ENCODE data around the gene CCNJL. TPM values are rescaled to one million over a fixed set of nuclear protein-coding genes. Genes with fewer than 3 reads are reported as not detected.
"Not testable (repeated sequence)": the region's sequence is repeated elsewhere in the genome, so short reads cannot be mapped to it uniquely, and the experiment has no call there.

The CCNJL gene
- total RNA-seq, 8 experiments from 2014 or later: 0.10 to 10.0 (median 1.4) TPM

DNA sequence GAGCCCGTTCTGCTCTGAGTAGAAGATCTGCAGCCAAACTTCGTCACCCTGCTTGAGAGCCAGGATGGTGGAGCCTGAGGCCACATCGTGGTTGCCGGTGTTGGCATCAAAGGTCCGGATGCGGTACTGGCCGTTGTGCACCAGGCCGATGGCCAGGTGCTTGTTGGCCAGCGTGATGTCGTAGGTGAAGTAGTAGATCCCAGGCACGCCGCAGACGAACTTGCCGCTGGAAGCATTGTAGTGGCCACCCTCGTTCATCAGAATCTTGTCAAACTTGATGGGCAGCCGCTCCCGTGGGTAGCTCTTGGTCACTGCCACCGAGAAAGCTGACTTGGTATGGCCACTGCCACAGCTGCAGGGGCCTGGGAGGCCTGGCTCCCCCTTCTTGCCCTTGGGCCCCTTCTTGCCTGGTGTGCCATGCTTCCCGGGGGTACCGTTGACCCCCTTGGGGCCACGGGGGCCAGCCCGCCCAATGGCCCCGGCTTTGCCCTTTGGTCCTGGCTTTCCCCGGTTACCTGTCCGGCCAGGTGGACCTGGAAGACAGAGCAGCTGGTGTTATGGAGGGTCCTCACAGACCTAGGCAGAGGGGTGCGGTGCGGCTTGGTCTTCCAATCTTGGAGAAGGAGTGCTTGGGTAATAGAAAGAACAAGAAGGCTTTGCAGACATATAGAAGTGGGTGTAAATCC, 37.0 kb upstream of the CCNJL start:
- 82 to 100% (median 93%) methylated on average over 3 to 14 of the region's 27 CpGs; no CpG with 5 or more reads in 4 of the 10 experiments for WGBS, 10 experiments
- Histone ChIP-seq H3K4me3 (no peak overlapping the region), H3K27ac (no peak overlapping the region), H3K4me1 (replicated peaks in 1 of 2) (peaks cover 3 to 5% of the 10 kb centered on the region in 2 donors)
- ATAC-seq (replicated peaks in 6 of 8): no peak
- in situ Hi-C loops (cut with MboI; ENCODE audit: low pct_unique_long_range_greater_than_20kb in 2 of 9, low sequenced_read_pairs in 9 of 9, unreplicated experiment in 9 of 9): loop anchor here in 8 of 9 experiments (10.0 to 25.0 kb wide), 6 partner anchors 137 to 337 kb away; partner anchors contain the start of gene TTC1 (in 3 of the 8)

DNA sequence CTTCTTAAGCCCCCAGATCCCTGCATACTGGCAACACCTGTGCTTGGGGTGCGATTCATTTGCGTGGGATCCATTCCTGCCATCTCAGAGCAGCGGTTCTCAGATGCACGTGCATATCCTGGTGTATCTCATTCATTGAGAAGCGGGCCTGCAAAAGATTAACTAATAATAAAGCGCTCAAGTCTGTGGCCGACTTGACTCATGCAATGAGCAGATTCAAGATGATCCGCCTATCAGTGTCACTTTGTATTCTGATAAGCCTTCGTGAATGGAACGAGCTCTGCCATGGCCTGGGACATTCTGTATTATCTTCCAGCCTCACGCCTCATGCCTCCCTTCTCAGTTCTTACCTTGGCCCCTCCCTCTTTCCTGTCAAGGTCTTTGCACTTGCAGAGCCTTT, 35.7 kb upstream of the CCNJL start:
- in situ Hi-C loops (cut with MboI; ENCODE audit: low pct_unique_long_range_greater_than_20kb in 2 of 9, low sequenced_read_pairs in 9 of 9, unreplicated experiment in 9 of 9): loop anchor here in 8 of 9 experiments (10.0 to 25.0 kb wide), 6 partner anchors 136 to 336 kb away; partner anchors contain the start of gene TTC1 (in 3 of the 8)
- WGBS, 10 experiments: 20 to 97% (median 88%) methylated on average over 1 to 11 of the region's 11 CpGs; no CpG with 5 or more reads in 2 of the 10 experiments
- Histone ChIP-seq H3K27ac (no peak overlapping the region), H3K4me1 (replicated peaks in 1 of 2) (peaks cover 3 to 5% of the 10 kb centered on the region in 2 donors), H3K4me3 (no peak overlapping the region)
- no peak for ATAC-seq (replicated peaks in 6 of 8)

DNA sequence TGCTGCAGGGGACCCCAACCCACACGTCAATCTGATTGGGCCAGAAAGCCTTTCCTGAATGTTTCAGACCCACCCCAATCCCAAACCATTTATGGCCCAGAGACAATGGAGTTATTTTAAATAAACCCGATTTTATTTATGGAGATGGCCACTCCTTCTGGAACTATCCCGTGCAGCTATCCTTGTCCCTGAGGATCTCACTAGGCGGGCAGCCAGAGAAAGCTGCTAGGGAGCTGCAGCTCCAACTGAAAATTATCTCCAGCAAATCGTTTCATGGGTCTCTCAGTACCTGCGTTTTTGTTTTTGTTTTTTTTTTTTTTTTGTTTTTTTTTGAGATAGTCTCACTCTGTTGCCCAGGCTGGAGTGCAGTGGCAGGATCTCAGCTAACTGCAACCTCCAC, 35.1 kb upstream of the CCNJL start:
- Histone ChIP-seq H3K4me1 (replicated peaks in 1 of 2) (peaks cover 3 to 5% of the 10 kb centered on the region in 2 donors), H3K4me3 (no peak overlapping the region), H3K27ac (no peak overlapping the region)
- in situ Hi-C loops (cut with MboI; ENCODE audit: low pct_unique_long_range_greater_than_20kb in 2 of 9, low sequenced_read_pairs in 9 of 9, unreplicated experiment in 9 of 9): loop anchor here in 8 of 9 experiments (10.0 to 25.0 kb wide), 6 partner anchors 135 to 335 kb away; partner anchors contain the start of gene TTC1 (in 3 of the 8)
- ATAC-seq (replicated peaks in 6 of 8): no peak
- 0 to 92% (median 45%) methylated on average over 1 to 5 of the region's 6 CpGs; no CpG with 5 or more reads in 2 of the 10 experiments for WGBS, 10 experiments

DNA sequence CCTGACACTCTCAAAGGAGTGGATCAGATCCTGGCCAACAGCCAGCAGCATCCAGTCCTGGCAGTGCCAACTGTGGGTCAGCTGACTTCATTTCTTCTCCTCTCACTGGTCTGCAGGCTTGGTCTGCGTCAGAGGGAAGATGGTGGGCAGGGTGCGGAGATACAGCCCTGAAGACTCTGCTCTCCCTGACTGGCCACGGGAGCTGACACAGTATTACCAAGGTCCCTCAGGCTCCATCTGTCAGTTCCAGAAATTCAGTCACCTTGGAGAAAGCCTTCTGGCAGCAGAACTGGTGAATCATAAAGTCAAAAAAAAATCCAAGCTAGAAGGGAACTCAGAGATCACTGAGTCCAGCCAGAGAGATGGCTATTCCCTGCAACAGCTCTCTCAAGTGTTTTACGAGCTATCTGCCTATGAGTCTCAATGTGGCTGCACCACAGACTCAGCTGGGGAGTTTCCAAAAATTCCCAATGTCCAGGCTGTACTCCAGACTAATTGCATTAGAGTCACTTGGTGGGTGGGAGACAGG, 30.1 kb upstream of the CCNJL start:
- peak in 2 of 8 experiments; percentile 18 to 79 for ATAC-seq (replicated peaks in 6 of 8)
- in situ Hi-C loops (cut with MboI; ENCODE audit: low pct_unique_long_range_greater_than_20kb in 2 of 9, low sequenced_read_pairs in 9 of 9, unreplicated experiment in 9 of 9): loop anchor here in 8 of 9 experiments (10.0 to 25.0 kb wide), 6 partner anchors 130 to 330 kb away; partner anchors contain the start of gene TTC1 (in 3 of the 8)
- 0 to 100% (median 89%) methylated on average over 1 to 3 of the region's 4 CpGs; no CpG with 5 or more reads in 5 of the 10 experiments for WGBS, 10 experiments
- H3K27ac ChIP-seq: no peak overlapping the region
- H3K4me1 ChIP-seq (replicated peaks in 1 of 2): peaks cover 3 to 5% of the 10 kb centered on the region in 2 donors
- H3K4me3 ChIP-seq: no peak overlapping the region

DNA sequence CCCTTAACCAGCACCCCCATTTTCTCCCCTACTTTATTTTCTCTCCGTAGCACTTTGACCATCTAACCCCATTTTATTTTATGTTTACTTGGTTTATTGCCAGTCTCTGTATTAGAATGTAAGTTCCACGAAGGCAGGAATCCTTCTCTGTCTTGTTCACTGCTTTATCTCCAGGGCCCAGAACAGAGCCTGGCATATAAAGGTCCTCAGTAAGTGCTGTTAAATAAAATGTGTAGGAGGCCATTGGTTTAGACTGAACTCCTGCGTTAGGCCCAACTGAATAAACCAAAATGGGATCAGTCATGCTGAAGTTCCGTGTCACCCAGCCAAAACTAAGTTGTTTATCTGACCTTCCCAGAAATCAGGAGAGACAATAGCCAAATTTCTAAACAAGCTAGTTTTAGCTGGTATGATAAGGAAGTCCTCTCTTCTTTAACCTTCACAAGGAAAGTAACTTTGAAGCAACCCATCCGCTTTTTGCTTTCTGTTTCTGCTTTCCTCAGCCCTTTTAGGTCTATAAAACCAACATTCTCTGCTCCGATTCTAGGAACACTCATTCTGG, 29.0 kb upstream of the CCNJL start:
- in situ Hi-C loops (cut with MboI; ENCODE audit: low pct_unique_long_range_greater_than_20kb in 2 of 9, low sequenced_read_pairs in 9 of 9, unreplicated experiment in 9 of 9): loop anchor here in 8 of 9 experiments (10.0 to 25.0 kb wide), 6 partner anchors 129 to 329 kb away; partner anchors contain the start of gene TTC1 (in 3 of the 8)
- Histone ChIP-seq H3K4me3 (no peak overlapping the region), H3K27ac (no peak overlapping the region), H3K4me1 (replicated peaks in 1 of 2) (peaks cover 3 to 5% of the 10 kb centered on the region in 2 donors)
- ATAC-seq (replicated peaks in 6 of 8): no peak
- 66 to 100% (median 83%) methylated on average over 1 to 6 of the region's 6 CpGs for WGBS, 10 experiments

DNA sequence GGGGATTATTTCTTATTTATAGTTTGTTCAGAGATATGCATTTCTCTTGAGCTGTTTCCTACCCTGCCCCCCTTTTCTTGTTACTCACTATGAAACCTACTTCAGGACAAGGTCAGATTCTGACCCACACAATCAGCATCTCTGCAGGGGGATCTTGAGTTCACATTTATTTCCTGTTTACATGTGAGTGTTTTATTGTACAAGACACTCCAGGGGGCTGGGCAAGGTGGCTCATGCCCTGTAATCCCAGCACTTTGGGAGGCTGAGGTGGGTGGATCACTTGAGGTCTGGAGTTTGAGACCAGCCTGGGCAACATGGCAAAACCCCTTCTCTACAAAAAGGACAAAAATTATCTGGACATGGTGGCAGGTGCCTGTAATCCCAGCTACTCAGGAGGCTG, 28.1 kb upstream of the CCNJL start:
- H3K4me3 ChIP-seq; ATAC-seq (replicated peaks in 6 of 8); H3K27ac ChIP-seq; H3K4me1 ChIP-seq (replicated peaks in 1 of 2): not testable (repeated sequence)
- in situ Hi-C loops (cut with MboI; ENCODE audit: low pct_unique_long_range_greater_than_20kb in 2 of 9, low sequenced_read_pairs in 9 of 9, unreplicated experiment in 9 of 9): loop anchor here in 8 of 9 experiments (10.0 to 25.0 kb wide), 6 partner anchors 128 to 328 kb away; partner anchors contain the start of gene TTC1 (in 3 of the 8)

DNA sequence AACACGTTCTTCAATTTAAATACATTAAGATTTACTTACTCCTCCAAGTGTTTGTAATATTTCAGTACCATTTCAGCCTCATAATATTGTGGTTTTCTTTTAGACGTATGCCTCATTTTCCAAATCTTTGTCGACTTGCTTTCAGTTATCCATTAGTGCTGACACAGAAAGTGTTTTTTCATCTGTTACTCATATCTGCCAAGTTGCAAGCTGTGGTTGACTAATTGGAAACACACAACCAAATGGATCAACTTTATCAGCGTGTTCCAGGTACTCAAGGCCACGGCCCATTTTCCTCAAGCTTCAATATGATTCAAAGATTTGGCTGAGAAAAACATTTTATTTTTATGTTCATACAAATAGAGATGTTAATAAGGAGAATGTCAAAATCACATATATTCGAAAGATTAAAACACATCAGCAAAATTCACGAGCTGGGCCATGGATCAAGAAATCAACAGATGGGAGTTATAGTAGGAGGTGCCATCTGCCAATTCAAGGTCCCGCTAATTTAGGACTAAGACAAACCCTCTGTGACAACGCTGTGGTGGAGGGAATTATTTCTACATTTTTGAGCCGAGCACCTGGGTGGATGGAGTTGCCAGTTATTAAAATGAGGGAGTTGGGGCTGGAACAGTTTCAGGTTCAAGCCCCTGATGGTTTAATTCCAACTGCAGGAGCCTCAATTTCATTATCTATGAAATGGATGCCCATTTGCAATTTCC, 27.2 kb upstream of the CCNJL start:
- Histone ChIP-seq H3K4me3 (no peak overlapping the region), H3K4me1 (replicated peaks in 1 of 2) (no peaks in the 10 kb centered on the region), H3K27ac (no peak overlapping the region)
- ATAC-seq (replicated peaks in 6 of 8): no peak
- in situ Hi-C loops (cut with MboI; ENCODE audit: low pct_unique_long_range_greater_than_20kb in 2 of 9, low sequenced_read_pairs in 9 of 9, unreplicated experiment in 9 of 9): loop anchor here in 8 of 9 experiments (10.0 to 25.0 kb wide), 6 partner anchors 127 to 327 kb away; partner anchors contain the start of gene TTC1 (in 3 of the 8)
- WGBS, 10 experiments: 7 to 96% (median 77%) methylated on average over 3 to 10 of the region's 10 CpGs

DNA sequence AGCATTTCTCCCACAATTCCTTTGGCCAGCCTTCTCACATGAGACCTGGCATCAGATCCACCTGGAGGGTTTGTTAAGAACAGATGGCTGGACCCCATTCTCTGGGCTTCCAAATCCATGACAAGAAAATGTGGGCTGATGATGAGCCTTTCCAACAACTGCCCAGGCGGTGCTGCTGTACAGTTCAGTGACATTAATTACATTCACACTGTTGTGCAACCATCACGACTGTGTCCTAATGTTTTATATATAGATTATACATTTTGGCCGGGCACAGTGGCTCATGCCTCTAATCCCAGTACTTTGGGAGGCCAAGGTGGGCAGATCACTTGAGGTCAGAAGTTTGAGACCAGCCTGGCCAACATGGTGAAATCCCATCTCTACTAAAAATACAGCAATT, 22.4 kb upstream of the CCNJL start:
- H3K4me1 ChIP-seq (replicated peaks in 1 of 2); H3K27ac ChIP-seq; ATAC-seq (replicated peaks in 6 of 8); H3K4me3 ChIP-seq: not testable (repeated sequence)
- WGBS, 10 experiments: 78 to 100% (median 84%) methylated on average over 1 to 2 of the region's 3 CpGs; no CpG with 5 or more reads in 6 of the 10 experiments
- in situ Hi-C loops (cut with MboI; ENCODE audit: low pct_unique_long_range_greater_than_20kb in 2 of 9, low sequenced_read_pairs in 9 of 9, unreplicated experiment in 9 of 9): loop anchor here in 6 of 9 experiments (25.0 kb wide), 3 partner anchors 122 to 322 kb away; partner anchors contain the start of gene TTC1 (in 3 of the 6)

DNA sequence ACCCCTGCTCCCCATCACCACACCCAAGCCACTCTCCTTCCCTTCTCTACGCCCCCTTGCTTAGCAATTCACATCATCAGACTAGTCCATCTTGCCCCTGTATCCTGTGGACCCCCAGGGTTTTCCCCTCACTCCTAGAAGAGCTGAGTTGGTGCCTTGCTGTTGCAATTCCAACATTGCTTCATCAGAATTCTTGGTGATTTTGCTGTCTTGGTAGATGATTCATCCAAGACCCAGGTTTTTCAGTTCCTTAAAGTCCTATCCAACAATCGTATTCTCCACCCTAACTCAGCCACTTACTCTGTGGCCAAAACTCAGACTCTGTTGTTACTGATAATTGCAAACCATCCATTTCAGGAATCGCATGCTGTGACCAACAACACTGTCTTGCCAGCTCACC, 21.4 kb upstream of the CCNJL start:
- in situ Hi-C loops (cut with MboI; ENCODE audit: low pct_unique_long_range_greater_than_20kb in 2 of 9, low sequenced_read_pairs in 9 of 9, unreplicated experiment in 9 of 9): loop anchor here in 6 of 9 experiments (25.0 kb wide), 3 partner anchors 121 to 321 kb away; partner anchors contain the start of gene TTC1 (in 3 of the 6)
- Histone ChIP-seq H3K4me3 (no peak overlapping the region), H3K4me1 (replicated peaks in 1 of 2) (no peaks in the 10 kb centered on the region), H3K27ac (no peak overlapping the region)
- ATAC-seq (replicated peaks in 6 of 8): no peak
- WGBS, 10 experiments: 0 to 92% (median 67%) methylated on average over 1 to 2 of the region's 3 CpGs; no CpG with 5 or more reads in 3 of the 10 experiments

DNA sequence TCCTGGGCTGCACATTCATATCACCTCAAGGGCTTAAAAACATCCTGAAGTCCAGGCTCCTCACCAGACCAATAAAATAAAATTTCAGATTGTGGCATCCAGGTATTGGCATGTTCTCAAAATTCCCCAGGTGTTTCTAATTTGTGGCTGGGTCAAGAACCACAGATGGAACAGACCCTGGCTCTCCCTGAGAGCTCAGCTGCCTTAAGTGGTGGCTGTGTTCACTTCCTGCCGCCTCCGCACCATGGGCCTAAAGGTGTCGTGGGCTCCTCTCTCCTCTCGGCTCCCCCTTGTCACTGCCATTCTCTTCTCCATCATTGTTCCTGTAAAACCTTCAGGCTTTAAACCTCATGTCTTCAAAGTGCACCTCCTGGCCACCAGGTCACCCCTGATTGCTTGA, 17.8 kb upstream of the CCNJL start:
- WGBS, 10 experiments: 52 to 100% (median 86%) methylated on average over 1 to 4 of the region's 4 CpGs; no CpG with 5 or more reads in 4 of the 10 experiments
- Histone ChIP-seq H3K4me3 (no peak overlapping the region), H3K27ac (no peak overlapping the region), H3K4me1 (replicated peaks in 1 of 2) (no peaks in the 10 kb centered on the region)
- no peak for ATAC-seq (replicated peaks in 6 of 8)
- in situ Hi-C loops (cut with MboI; ENCODE audit: low pct_unique_long_range_greater_than_20kb in 2 of 9, low sequenced_read_pairs in 9 of 9, unreplicated experiment in 9 of 9): loop anchor here in 6 of 9 experiments (25.0 kb wide), 3 partner anchors 118 to 318 kb away; partner anchors contain the start of gene TTC1 (in 3 of the 6)

DNA sequence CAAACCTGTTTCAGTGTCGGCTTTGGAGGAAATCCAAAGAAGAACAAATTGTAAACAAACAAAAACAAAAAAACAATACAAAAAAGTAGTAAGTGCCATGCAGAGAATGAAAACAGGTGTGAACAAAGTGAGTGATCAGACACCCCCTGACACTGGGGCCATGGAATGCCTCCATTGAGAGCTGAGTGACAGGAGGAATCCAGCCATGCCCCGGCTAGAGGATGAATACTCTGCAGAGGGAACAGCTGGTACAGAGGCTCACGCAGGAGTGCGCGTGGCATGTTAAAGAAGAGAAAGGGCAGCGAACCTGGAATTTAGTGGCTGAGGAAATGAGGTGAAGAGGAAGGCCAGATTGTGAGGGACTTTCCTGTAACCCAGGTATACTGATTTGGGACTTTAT, 15.5 kb upstream of the CCNJL start:
- ATAC-seq (replicated peaks in 6 of 8): no peak
- Histone ChIP-seq H3K4me1 (replicated peaks in 1 of 2) (no peaks in the 10 kb centered on the region), H3K27ac (no peak overlapping the region), H3K4me3 (no peak overlapping the region)
- 76 to 96% (median 83%) methylated on average over 1 to 6 of the region's 6 CpGs; no CpG with 5 or more reads in 1 of the 10 experiments for WGBS, 10 experiments
- in situ Hi-C loops (cut with MboI; ENCODE audit: low pct_unique_long_range_greater_than_20kb in 2 of 9, low sequenced_read_pairs in 9 of 9, unreplicated experiment in 9 of 9): loop anchor here in 6 of 9 experiments (25.0 kb wide), 3 partner anchors 116 to 316 kb away; partner anchors contain the start of gene TTC1 (in 3 of the 6)

DNA sequence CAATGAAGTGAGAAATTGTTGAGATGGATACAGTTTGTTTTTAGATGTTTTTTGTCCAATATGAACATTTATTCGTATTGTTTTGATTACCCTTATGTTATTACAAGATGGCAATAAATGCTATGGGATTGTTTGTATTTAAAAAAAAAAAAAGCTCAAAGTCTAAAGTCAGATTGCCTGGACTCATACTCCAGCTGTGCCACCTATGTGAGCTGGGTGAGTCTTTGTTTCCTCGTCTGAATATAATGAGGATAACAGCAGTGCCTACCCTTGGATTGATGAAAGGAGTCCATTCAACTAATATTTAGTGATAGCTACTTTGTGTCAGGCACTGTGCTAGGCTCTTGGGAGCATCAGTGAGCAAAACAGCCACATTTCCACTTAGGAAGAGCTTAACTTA, 14.6 kb upstream of the CCNJL start:
- H3K4me1 ChIP-seq (replicated peaks in 1 of 2): no peaks in the 10 kb centered on the region
- H3K27ac ChIP-seq: no peak overlapping the region
- no peak overlapping the region for H3K4me3 ChIP-seq
- in situ Hi-C loops (cut with MboI; ENCODE audit: low pct_unique_long_range_greater_than_20kb in 2 of 9, low sequenced_read_pairs in 9 of 9, unreplicated experiment in 9 of 9): loop anchor here in 6 of 9 experiments (25.0 kb wide), 3 partner anchors 115 to 315 kb away; partner anchors contain the start of gene TTC1 (in 3 of the 6)
- no peak for ATAC-seq (replicated peaks in 6 of 8)
- 14 to 100% (median 62%) methylated on average over 1 to 2 of the region's 2 CpGs; no CpG with 5 or more reads in 1 of the 10 experiments for WGBS, 10 experiments
